Activated CD4-positive, alpha-beta memory T cell treated with anti-CD3 and anti-CD28 coated beads for 36 hours (primary cell): ENCODE data around the gene RUFY3. TPM values are rescaled to one million over a fixed set of nuclear protein-coding genes. Genes with fewer than 3 reads are reported as not detected.
"Not testable (repeated sequence)": the region's sequence is repeated elsewhere in the genome, so short reads cannot be mapped to it uniquely, and the experiment has no call there.

Source experiments
- CTCF ChIA-PET: fragments of 350-600 bp; sonication (Branson Sonifier 250); formaldehyde crosslinking; loops from one replicate; lab custom pipeline; 2021; ENCODE audit warnings: antibody characterized with exemption, inconsistent platforms; lab: Charles Lee
- POLR2A ChIA-PET: fragments of 350-600 bp; sonication (Branson Sonifier 250); formaldehyde crosslinking; loops from one replicate; lab custom pipeline; 2021; ENCODE audit warnings: antibody characterized with exemption; lab: Charles Lee
- DNase-seq: peaks from one replicate; pipeline ENCODE4 v3.0.0-alpha.2; 2020
- H3K27ac Mint-ChIP-seq: one replicate; pipeline ENCODE4 v1.8.0; 2021; ENCODE audit warnings: mixed read lengths
- H3K27me3 Mint-ChIP-seq: one replicate; pipeline ENCODE4 v1.8.0; 2021; ENCODE audit warnings: mixed read lengths
- H3K36me3 Mint-ChIP-seq: one replicate; pipeline ENCODE4 v1.8.0; 2021; ENCODE audit warnings: mixed read lengths
- H3K4me1 Mint-ChIP-seq: one replicate; pipeline ENCODE4 v1.8.0; 2021; ENCODE audit warnings: low read depth, mixed read lengths
- H3K4me3 Mint-ChIP-seq: one replicate; pipeline ENCODE4 v1.8.0; 2021; ENCODE audit warnings: mild to moderate bottlenecking, mixed read lengths
- H3K9me3 Mint-ChIP-seq: one replicate; pipeline ENCODE4 v1.8.0; 2021; ENCODE audit warnings: mixed read lengths
- intact Hi-C: fragments of 100-400 bp; cut with micrococcal nuclease; formaldehyde crosslinking; loops from one replicate; pipeline ENCODE4 v1.15.1; 2023
- total RNA-seq, 2 experiments: library from RNA; stranded (reverse); gene quantifications; one replicate each; pipeline ENCODE4 v1.2.3, GENCODE V29; 2021

Gene RUFY3
- total RNA-seq, 2 experiments from 2014 or later: 15.8 to 17.2 TPM

GRCh38 chr4:70759126-70759525 is 37.4 kb downstream of the RUFY3 start:
- DNase-seq: no peak
- Mint-ChIP-seq H3K9me3 (no peaks in the 10 kb centered on the region), H3K4me3 (no peak overlapping the region), H3K27me3 (no peaks in the 10 kb centered on the region), H3K4me1 (peaks cover 12% of the 10 kb centered on the region), H3K36me3 (peaks cover 2% of the 10 kb centered on the region), H3K27ac (no peak overlapping the region)
- ChIA-PET CTCF (interaction anchor here (0.9 to 1.0 kb wide), 2 partner anchors 103 to 115 kb away, joined by 3 to 4 read pairs; no protein-coding TSS in a partner anchor), POLR2A (no interaction called here)
- intact Hi-C loops: loop anchor here (5.0 kb wide), 1 partner anchor 43 kb away; no protein-coding TSS in a partner anchor

- peaks cover 6% of the 10 kb centered on the region for H3K36me3 Mint-ChIP-seq
- H3K4me3 Mint-ChIP-seq: no peak overlapping the region
- intact Hi-C loops: loop anchor here (5.0 kb wide), 1 partner anchor 43 kb away; no protein-coding TSS in a partner anchor
- H3K27me3 Mint-ChIP-seq: no peaks in the 10 kb centered on the region
- H3K27ac Mint-ChIP-seq: no peak overlapping the region
- ChIA-PET POLR2A (no interaction called here), CTCF (interaction anchor here (0.9 to 1.0 kb wide), 2 partner anchors 103 to 115 kb away, joined by 3 to 4 read pairs; no protein-coding TSS in a partner anchor)
- no peaks in the 10 kb centered on the region for H3K9me3 Mint-ChIP-seq
- H3K4me1 Mint-ChIP-seq: peaks cover 12% of the 10 kb centered on the region
- DNase-seq: no peak
These were observed 37.9 kb downstream of the RUFY3 start for GRCh38 chr4:70759627-70760026.

- ChIA-PET CTCF (interaction anchor here (0.9 kb wide), 1 partner anchor 72 kb away, joined by 3 read pairs; no protein-coding TSS in a partner anchor), POLR2A (interaction anchor here (0.6 kb wide), 1 partner anchor 67 kb away, joined by 3 read pairs; no protein-coding TSS in a partner anchor)
- intact Hi-C loops: no loop called here
- Mint-ChIP-seq H3K9me3 (no peaks in the 10 kb centered on the region), H3K36me3 (peaks cover 9% of the 10 kb centered on the region), H3K27me3 (no peaks in the 10 kb centered on the region), H3K27ac (no peak overlapping the region), H3K4me1 (peaks cover 12% of the 10 kb centered on the region), H3K4me3 (no peak overlapping the region)
- DNase-seq: no peak
These were observed 38.9 kb downstream of the RUFY3 start for GRCh38 chr4:70760662-70761061.

GRCh38 chr4:70761276-70761816 is 39.6 kb downstream of the RUFY3 start:
- POLR2A ChIA-PET: interaction anchor here (0.6 kb wide), 2 partner anchors 66 to 985 kb away, joined by 3 read pairs; no protein-coding TSS in a partner anchor

GRCh38 chr4:70765368-70765767 is 43.6 kb downstream of the RUFY3 start:
- H3K27ac Mint-ChIP-seq: no peak overlapping the region
- H3K4me1 Mint-ChIP-seq: no peaks in the 10 kb centered on the region
- H3K4me3 Mint-ChIP-seq: no peak overlapping the region
- POLR2A ChIA-PET: no interaction called here
- CTCF ChIA-PET: no interaction called here
- intact Hi-C loops: no loop called here
- no peaks in the 10 kb centered on the region for H3K9me3 Mint-ChIP-seq
- H3K27me3 Mint-ChIP-seq: no peaks in the 10 kb centered on the region
- DNase-seq: no peak
- peaks cover 19% of the 10 kb centered on the region for H3K36me3 Mint-ChIP-seq

More at GRCh38 chr4:70761276-70761816, 39.6 kb downstream of the RUFY3 start:
- intact Hi-C loops: no loop called here
- Mint-ChIP-seq H3K9me3 (no peaks in the 10 kb centered on the region), H3K4me3 (no peak overlapping the region), H3K27ac (no peak overlapping the region), H3K4me1 (peaks cover 12% of the 10 kb centered on the region), H3K36me3 (peaks cover 9% of the 10 kb centered on the region), H3K27me3 (no peaks in the 10 kb centered on the region)
- DNase-seq: no peak
- CTCF ChIA-PET: interaction anchor here (0.9 kb wide), 1 partner anchor 72 kb away, joined by 3 read pairs; no protein-coding TSS in a partner anchor

GRCh38 chr4:70768301-70768948 is 46.7 kb downstream of the RUFY3 start:
- no peaks in the 10 kb centered on the region for H3K9me3 Mint-ChIP-seq
- POLR2A ChIA-PET: no interaction called here
- DNase-seq: no peak
- CTCF ChIA-PET: no interaction called here
- peaks cover 19% of the 10 kb centered on the region for H3K36me3 Mint-ChIP-seq
- H3K27me3 Mint-ChIP-seq: no peaks in the 10 kb centered on the region
- no peak overlapping the region for H3K27ac Mint-ChIP-seq
- no peak overlapping the region for H3K4me3 Mint-ChIP-seq
- intact Hi-C loops: no loop called here
- H3K4me1 Mint-ChIP-seq: no peaks in the 10 kb centered on the region

GRCh38 chr4:70769396-70769795 is 47.6 kb downstream of the RUFY3 start:
- H3K27ac Mint-ChIP-seq, POLR2A ChIA-PET, H3K4me1 Mint-ChIP-seq, H3K27me3 Mint-ChIP-seq, H3K9me3 Mint-ChIP-seq, CTCF ChIA-PET, H3K4me3 Mint-ChIP-seq, DNase-seq, intact Hi-C loops: not testable (repeated sequence)
- peaks cover 15% of the 10 kb centered on the region for H3K36me3 Mint-ChIP-seq

- Mint-ChIP-seq H3K36me3 (peaks cover 7% of the 10 kb centered on the region), H3K27me3 (no peaks in the 10 kb centered on the region), H3K27ac (no peak overlapping the region), H3K4me1 (no peaks in the 10 kb centered on the region), H3K4me3 (no peak overlapping the region), H3K9me3 (no peaks in the 10 kb centered on the region)
- DNase-seq: no peak
- CTCF ChIA-PET: interaction anchor here (0.6 to 1.1 kb wide), 2 partner anchors 28 to 84 kb away, joined by 4 read pairs; no protein-coding TSS in a partner anchor
- POLR2A ChIA-PET: no interaction called here
- intact Hi-C loops: no loop called here
These were observed 51.3 kb downstream of the RUFY3 start for GRCh38 chr4:70772929-70773555.

GRCh38 chr4:70778888-70779422 is 57.2 kb downstream of the RUFY3 start:
- no peaks in the 10 kb centered on the region for H3K36me3 Mint-ChIP-seq
- no peaks in the 10 kb centered on the region for H3K4me1 Mint-ChIP-seq
- ChIA-PET POLR2A (no interaction called here), CTCF (no interaction called here)
- DNase-seq: no peak
- H3K27ac Mint-ChIP-seq: no peak overlapping the region
- no peaks in the 10 kb centered on the region for H3K9me3 Mint-ChIP-seq
- H3K27me3 Mint-ChIP-seq: no peaks in the 10 kb centered on the region
- intact Hi-C loops: no loop called here
- H3K4me3 Mint-ChIP-seq: no peak overlapping the region

- no peaks in the 10 kb centered on the region for H3K9me3 Mint-ChIP-seq
- ChIA-PET POLR2A (no interaction called here), CTCF (no interaction called here)
- no peak overlapping the region for H3K27ac Mint-ChIP-seq
- no peaks in the 10 kb centered on the region for H3K36me3 Mint-ChIP-seq
- no peak for DNase-seq
- H3K27me3 Mint-ChIP-seq: no peaks in the 10 kb centered on the region
- intact Hi-C loops: no loop called here
- H3K4me3 Mint-ChIP-seq: no peak overlapping the region
- no peaks in the 10 kb centered on the region for H3K4me1 Mint-ChIP-seq
These were observed 61.3 kb downstream of the RUFY3 start for GRCh38 chr4:70783096-70783495.

GRCh38 chr4:70787496-70787895 is 65.7 kb downstream of the RUFY3 start:
- no peaks in the 10 kb centered on the region for H3K9me3 Mint-ChIP-seq
- DNase-seq: no peak
- no peak overlapping the region for H3K27ac Mint-ChIP-seq
- H3K36me3 Mint-ChIP-seq: peaks cover 5% of the 10 kb centered on the region
- CTCF ChIA-PET: no interaction called here
- no peaks in the 10 kb centered on the region for H3K4me1 Mint-ChIP-seq
- H3K27me3 Mint-ChIP-seq: no peaks in the 10 kb centered on the region
- H3K4me3 Mint-ChIP-seq: no peak overlapping the region
- intact Hi-C loops: no loop called here
- POLR2A ChIA-PET: no interaction called here

GRCh38 chr4:70788733-70789132 is 67.0 kb downstream of the RUFY3 start:
- Mint-ChIP-seq H3K27ac (no peak overlapping the region), H3K9me3 (no peaks in the 10 kb centered on the region), H3K27me3 (no peaks in the 10 kb centered on the region), H3K4me3 (no peak overlapping the region), H3K4me1 (no peaks in the 10 kb centered on the region), H3K36me3 (peaks cover 8% of the 10 kb centered on the region)
- no peak for DNase-seq
- CTCF ChIA-PET: no interaction called here
- POLR2A ChIA-PET: interaction anchor here (0.6 kb wide), 1 partner anchor 54 kb away, joined by 3 read pairs; no protein-coding TSS in a partner anchor
- intact Hi-C loops: no loop called here
